Fibroblast of mammary gland (primary cell): ENCODE data around the gene RPSA.

Source experiments
- DNase-seq: peaks from one replicate; pipeline ENCODE4 v3.0.0-alpha.2; 2010; ENCODE audit warnings: low read depth
- H3K4me3 ChIP-seq: 2 replicates; pipeline ENCODE4 v1.5.1; 2011; ENCODE audit warnings: low read depth, mild to moderate bottlenecking, low read length, moderate library complexity; ENCODE audit not compliant: control insufficient read depth
- CTCF ChIP-seq: conservative IDR thresholded peaks from 2 replicates; pipeline ENCODE4 v1.5.1; 2011; ENCODE audit warnings: low read depth, low read length, inconsistent platforms; ENCODE audit not compliant: control insufficient read depth, insufficient read depth

The RPSA gene

GRCh38 chr3:39383881-39384664, 22.4 kb upstream of the RPSA start:
- DNase-seq: peak; percentile 84
- peak overlapping the region; percentile 82 for H3K4me3 ChIP-seq
- TF ChIP-seq CTCF: no peak

- H3K4me3 ChIP-seq: peak overlapping the region; percentile 40
- no peak for TF ChIP-seq CTCF
- DNase-seq: no peak
Observed at GRCh38 chr3:39384665-39385000, 21.9 kb upstream of the RPSA start.

- no peak overlapping the region for H3K4me3 ChIP-seq
- DNase-seq: no peak
- TF ChIP-seq CTCF: no peak
Observed at GRCh38 chr3:39385456-39386090, 20.9 kb upstream of the RPSA start.

GRCh38 chr3:39386318-39386717, 20.2 kb upstream of the RPSA start:
- DNase-seq: no peak
- H3K4me3 ChIP-seq: no peak overlapping the region
- no peak for TF ChIP-seq CTCF

GRCh38 chr3:39387411-39387975, 19.0 kb upstream of the RPSA start:
- TF ChIP-seq CTCF: no peak
- H3K4me3 ChIP-seq: no peak overlapping the region
- DNase-seq: no peak

- no peak for DNase-seq
- no peak for TF ChIP-seq CTCF
- H3K4me3 ChIP-seq: no peak overlapping the region
Observed at GRCh38 chr3:39388153-39388552, 18.4 kb upstream of the RPSA start.
